Common myeloid progenitor, CD34-positive (primary cell): ENCODE data around the gene FAM72A.
A peak's percentile ranks its signal among the peaks of the same experiment; 100 is the strongest.
"Not testable (repeated sequence)": the region's sequence is repeated elsewhere in the genome, so short reads cannot be mapped to it uniquely, and the experiment has no call there.

ENCODE experiments used
- CTCF ChIA-PET: fragments of 350-600 bp; sonication (Branson Sonifier 250); formaldehyde crosslinking; loops from one replicate; lab custom pipeline; 2021; ENCODE audit warnings: antibody characterized with exemption; lab: Charles Lee
- POLR2A ChIA-PET: fragments of 350-600 bp; sonication (Branson Sonifier 250); formaldehyde crosslinking; loops from one replicate; lab custom pipeline; 2021; ENCODE audit warnings: antibody characterized with exemption; lab: Charles Lee
- DNase-seq, 3 donors: peaks; one replicate each; pipeline versions ENCODE4 v3.0.0 to v3.0.0-alpha.2; 2013
- H3K27ac ChIP-seq, 2 experiments: 1 replicate in 1 of 2; 2 replicates in 1 of 2; pipeline ENCODE4 v1.7.0; 2013; ENCODE audit warnings: inconsistent platforms in 2 of 2, low read length in 2 of 2, mild to moderate bottlenecking in 2 of 2, low read depth in 1 of 2, moderate library complexity in 1 of 2; ENCODE audit not compliant: severe bottlenecking in 2 of 2, insufficient read depth in 1 of 2, poor library complexity in 1 of 2
- H3K27me3 ChIP-seq, 5 experiments: replicated peaks in 2 of 5; 1 replicate in 3 of 5; 2 replicates in 2 of 5; pipeline versions ENCODE4 v1.6.1 to v1.7.0; 2013; ENCODE audit warnings: low read length in 4 of 5, mild to moderate bottlenecking in 2 of 5, moderate library complexity in 2 of 5, inconsistent platforms in 1 of 5; ENCODE audit not compliant: insufficient read depth in 5 of 5, control insufficient read depth in 4 of 5
- H3K36me3 ChIP-seq, 4 experiments: 1 replicate in 2 of 4; 2 replicates in 2 of 4; pipeline versions ENCODE4 v1.6.1 to v1.7.0; 2013; ENCODE audit warnings: low read length in 3 of 4, control low read depth in 1 of 4, mild to moderate bottlenecking in 1 of 4; ENCODE audit not compliant: control insufficient read depth in 4 of 4, insufficient read depth in 4 of 4
- H3K4me1 ChIP-seq, 4 experiments: 1 replicate in 3 of 4; 2 replicates in 1 of 4; pipeline versions ENCODE4 v1.6.1 to v1.7.1; 2013; ENCODE audit warnings: low read length in 3 of 4, mild to moderate bottlenecking in 3 of 4, control low read depth in 1 of 4, inconsistent platforms in 1 of 4, moderate library complexity in 1 of 4; ENCODE audit not compliant: control insufficient read depth in 4 of 4, insufficient read depth in 4 of 4; ENCODE audit errors: control extremely low read depth in 1 of 4
- H3K4me3 ChIP-seq, 7 experiments: 1 replicate in 4 of 7; 2 replicates in 3 of 7; pipeline versions ENCODE4 v1.5.1 to v1.7.0; 2013; ENCODE audit warnings: mild to moderate bottlenecking in 7 of 7, low read length in 6 of 7, moderate library complexity in 6 of 7, inconsistent platforms in 2 of 7, low read depth in 2 of 7, control low read depth in 1 of 7; ENCODE audit not compliant: insufficient read depth in 4 of 7, control insufficient read depth in 1 of 7; ENCODE audit errors: extremely low read depth in 1 of 7
- H3K9me3 ChIP-seq, 5 experiments: 1 replicate in 4 of 5; 2 replicates in 1 of 5; pipeline versions ENCODE4 v1.6.1 to v1.7.1; 2013; ENCODE audit warnings: low read length in 4 of 5, mild to moderate bottlenecking in 2 of 5, inconsistent platforms in 1 of 5, low read depth in 1 of 5, moderate library complexity in 1 of 5; ENCODE audit not compliant: control insufficient read depth in 4 of 5, insufficient read depth in 2 of 5; ENCODE audit errors: control extremely low read depth in 1 of 5
- WGBS: methylation state at CpG from one replicate; pipeline ENCODE4 v1.1.5; 2013; ENCODE audit not compliant: insufficient coverage; 5-methylcytosine and 5-hydroxymethylcytosine counted together

FAM72A gene

GRCh38 chr1:206205569-206205968 lies 2.9 kb upstream of the FAM72A start:
- H3K27me3 ChIP-seq, H3K4me3 ChIP-seq: not testable (repeated sequence)
- WGBS: no CpG with 5 or more reads among the region's 31 CpGs

GRCh38 chr1:206204871-206205270 lies 2.2 kb upstream of the FAM72A start:
- H3K27ac ChIP-seq, CTCF ChIA-PET, POLR2A ChIA-PET, H3K9me3 ChIP-seq, H3K4me1 ChIP-seq, H3K36me3 ChIP-seq, H3K27me3 ChIP-seq: not testable (repeated sequence)
- DNase-seq: peak in 1 of 3 donors; percentile 1
- no CpG with 5 or more reads among the region's 25 CpGs for WGBS
- peak overlapping the region in 6 of 7 experiments; percentile 29 to 67 (median 56) for H3K4me3 ChIP-seq

More at GRCh38 chr1:206205569-206205968, 2.9 kb upstream of the FAM72A start:
- H3K9me3 ChIP-seq, H3K4me1 ChIP-seq, CTCF ChIA-PET, H3K27ac ChIP-seq, DNase-seq, H3K36me3 ChIP-seq, POLR2A ChIA-PET: not testable (repeated sequence)

GRCh38 chr1:206204159-206204511 lies 1.5 kb upstream of the FAM72A start:
- H3K27me3 ChIP-seq, H3K4me1 ChIP-seq, DNase-seq, H3K9me3 ChIP-seq, H3K27ac ChIP-seq, POLR2A ChIA-PET, CTCF ChIA-PET, H3K36me3 ChIP-seq: not testable (repeated sequence)
- peak overlapping the region in 6 of 7 experiments; percentile 29 to 70 (median 46) for H3K4me3 ChIP-seq
- WGBS: no CpG with 5 or more reads among the region's 25 CpGs

- peak; percentile 22 to 42 (median 33) for DNase-seq
- H3K27me3 ChIP-seq, H3K27ac ChIP-seq, CTCF ChIA-PET, H3K4me1 ChIP-seq, POLR2A ChIA-PET, H3K36me3 ChIP-seq, H3K9me3 ChIP-seq: not testable (repeated sequence)
- H3K4me3 ChIP-seq: peak within 1 kb of the TSS; percentile 38 to 75 (median 49)
- WGBS: 0% methylated on average over 4 of the region's 63 CpGs
These were observed 922 bp upstream of the FAM72A start, which contains the start of gene SRGAP2 for GRCh38 chr1:206203364-206204158. Gene SRGAP2, plus strand, starts transcription at chr1:206203541. Its CDS starts 2,430 bp downstream, at chr1:206205971.

- H3K4me3 ChIP-seq, H3K4me1 ChIP-seq, H3K27ac ChIP-seq, H3K9me3 ChIP-seq, H3K36me3 ChIP-seq, CTCF ChIA-PET, H3K27me3 ChIP-seq, DNase-seq, POLR2A ChIA-PET: not testable (repeated sequence)
- no CpG with 5 or more reads among the region's 3 CpGs for WGBS
These were observed 5.8 kb downstream of the FAM72A start for GRCh38 chr1:206196748-206197424.

GRCh38 chr1:206195182-206195581 lies 7.5 kb downstream of the FAM72A start:
- POLR2A ChIA-PET, H3K4me3 ChIP-seq, CTCF ChIA-PET, H3K9me3 ChIP-seq, H3K27me3 ChIP-seq, H3K27ac ChIP-seq, DNase-seq, H3K36me3 ChIP-seq, H3K4me1 ChIP-seq: not testable (repeated sequence)
- no CpG with 5 or more reads among the region's 2 CpGs for WGBS

GRCh38 chr1:206186826-206187225 lies 15.8 kb downstream of the FAM72A start:
- POLR2A ChIA-PET, CTCF ChIA-PET: not testable (repeated sequence)
- WGBS: no CpG with 5 or more reads among the region's 4 CpGs

More at GRCh38 chr1:206186826-206187225, 15.8 kb downstream of the FAM72A start:
- not testable (repeated sequence) for H3K36me3 ChIP-seq, H3K4me3 ChIP-seq, H3K27ac ChIP-seq, H3K27me3 ChIP-seq, H3K4me1 ChIP-seq, H3K9me3 ChIP-seq, DNase-seq
